Naive thymus-derived CD4-positive, alpha-beta T cell (primary cell): ENCODE data around the gene TEX36. TPM values are rescaled to one million over a fixed set of nuclear protein-coding genes. Genes with fewer than 3 reads are reported as not detected.

Experiments
- ATAC-seq: fragments of 150-1000 bp; cut with Tn5 transposase; 2 replicates; pipeline ENCODE4 v1.10.0; 2021; ENCODE audit warnings: mild to moderate bottlenecking, moderate library complexity
- CTCF ChIA-PET: fragments of 350-600 bp; sonication (Branson Sonifier 250); formaldehyde crosslinking; loops from one replicate; lab custom pipeline; 2021; ENCODE audit warnings: antibody characterized with exemption; lab: Charles Lee
- POLR2A ChIA-PET: fragments of 350-600 bp; sonication (Branson Sonifier 250); formaldehyde crosslinking; loops from one replicate; lab custom pipeline; 2021; ENCODE audit warnings: antibody characterized with exemption, inconsistent platforms; lab: Charles Lee
- DNase-seq, 9 donors: peaks; one replicate each; pipeline versions ENCODE4 v3.0.0 to v3.0.0-alpha.2; 2020 to 2022; ENCODE audit warnings: mixed read lengths in 1 of 9
- H3K27ac ChIP-seq: one replicate; pipeline ENCODE4 v1.7.0; 2013; ENCODE audit warnings: mild to moderate bottlenecking, low read depth, low read length, moderate library complexity
- H3K27me3 ChIP-seq, 2 donors: one replicate each; pipeline ENCODE4 v1.7.0; 2013; ENCODE audit warnings: low read length in 2 of 2, mild to moderate bottlenecking in 2 of 2, moderate library complexity in 2 of 2; ENCODE audit not compliant: control insufficient read depth in 2 of 2, insufficient read depth in 2 of 2
- H3K36me3 ChIP-seq, 3 experiments: 1 replicate in 2 of 3; 2 replicates in 1 of 3; pipeline ENCODE4 v1.7.0; 2013; ENCODE audit warnings: low read length in 3 of 3, mild to moderate bottlenecking in 3 of 3, moderate library complexity in 1 of 3; ENCODE audit not compliant: insufficient read depth in 3 of 3, control insufficient read depth in 2 of 3
- H3K4me1 ChIP-seq, 2 donors: one replicate each; pipeline ENCODE4 v1.7.0; 2013; ENCODE audit warnings: low read length in 2 of 2, mild to moderate bottlenecking in 2 of 2, moderate library complexity in 1 of 2; ENCODE audit not compliant: control insufficient read depth in 2 of 2, insufficient read depth in 2 of 2
- H3K4me3 ChIP-seq: 2 replicates; pipeline ENCODE4 v1.7.0; 2013; ENCODE audit warnings: mild to moderate bottlenecking, low read length
- H3K9me3 ChIP-seq, 3 experiments: 1 replicate in 2 of 3; 2 replicates in 1 of 3; pipeline ENCODE4 v1.7.0; 2013; ENCODE audit warnings: low read length in 3 of 3; ENCODE audit not compliant: control insufficient read depth in 2 of 3
- H3K27ac Mint-ChIP-seq, 9 donors: one replicate each; pipeline ENCODE4 v1.8.0; 2020 to 2022; ENCODE audit warnings: mixed read lengths in 9 of 9, mild to moderate bottlenecking in 8 of 9, moderate library complexity in 5 of 9, inconsistent platforms in 2 of 9
- H3K27me3 Mint-ChIP-seq, 5 donors: one replicate each; pipeline ENCODE4 v1.8.0; 2021 to 2022; ENCODE audit warnings: mixed read lengths in 5 of 5, mild to moderate bottlenecking in 1 of 5
- H3K36me3 Mint-ChIP-seq, 5 donors: one replicate each; pipeline ENCODE4 v1.8.0; 2020 to 2022; ENCODE audit warnings: mixed read lengths in 5 of 5, mild to moderate bottlenecking in 3 of 5, inconsistent platforms in 1 of 5
- H3K4me1 Mint-ChIP-seq, 7 donors: one replicate each; pipeline ENCODE4 v1.8.0; 2020 to 2022; ENCODE audit warnings: mixed read lengths in 7 of 7, mild to moderate bottlenecking in 3 of 7, inconsistent platforms in 1 of 7
- H3K4me3 Mint-ChIP-seq, 10 donors: one replicate each; pipeline ENCODE4 v1.8.0; 2020 to 2022; ENCODE audit warnings: mild to moderate bottlenecking in 10 of 10, mixed read lengths in 10 of 10, moderate library complexity in 6 of 10, inconsistent platforms in 2 of 10
- H3K9me3 Mint-ChIP-seq, 11 donors: one replicate each; pipeline ENCODE4 v1.8.0; 2020 to 2022; ENCODE audit warnings: mixed read lengths in 11 of 11, mild to moderate bottlenecking in 4 of 11, inconsistent platforms in 1 of 11, moderate library complexity in 1 of 11
- intact Hi-C, 2 donors: fragments of 100-400 bp; cut with micrococcal nuclease; formaldehyde crosslinking; loops; one replicate each; pipeline ENCODE4 v1.15.1; 2023
- polyA plus RNA-seq, 2 donors: library from polyadenylated mRNA; unstranded; fragments of 300-500 nt; fragmentation: Illumina TruSeq; gene quantifications; one replicate each; pipeline ENCODE4 v1.2.3, GENCODE V29; 2021
- total RNA-seq, 6 experiments: library from RNA in 5 of 6; stranded (reverse) in 5 of 6; gene quantifications; 1 replicate in 5 of 6; 2 replicates in 1 of 6; pipeline ENCODE4 v1.2.3 and lab custom pipeline; 2021 to 2026

TEX36 gene, protein sequence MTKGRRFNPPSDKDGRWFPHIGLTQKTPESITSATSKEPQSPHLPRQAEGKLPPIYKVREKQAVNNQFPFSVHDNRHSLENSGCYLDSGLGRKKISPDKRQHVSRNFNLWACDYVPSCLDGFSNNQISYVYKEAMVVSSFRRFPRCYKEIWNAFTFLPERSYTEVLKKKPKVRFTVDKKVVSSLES
- total RNA-seq, result not detected
- not detected for polyA plus RNA-seq
- not detected for total RNA-seq (lab: John Stamatoyannopoulos, UW)

GRCh38 chr10:125683063-125683462, at the start of gene TEX36:
TSS of gene TEX36 (minus strand) at chr10:125683163. CDS start at chr10:125682989, 174 bp downstream.
- Histone ChIP-seq H3K4me1 (no peaks in the 10 kb centered on the region), H3K27ac (no peak within 1 kb of the TSS), H3K36me3 (no peaks in the 10 kb centered on the region), H3K27me3 (no peaks in the 10 kb centered on the region), H3K9me3 (peaks cover 0 to 11% (median 0%) of the 10 kb centered on the region in 3 experiments), H3K4me3 (no peak within 1 kb of the TSS)
- peak within 1 kb of the TSS in 1 of 9 donors; percentile 4 for H3K27ac Mint-ChIP-seq
- DNase-seq (no peak), ATAC-seq (no peak)
- H3K9me3 Mint-ChIP-seq, result peaks cover 2 to 15% (median 8%) of the 10 kb centered on the region in 11 donors
- no peak within 1 kb of the TSS for H3K4me3 Mint-ChIP-seq
- H3K4me1 Mint-ChIP-seq, result no peaks in the 10 kb centered on the region
- intact Hi-C loops, result no loop called here
- H3K27me3 Mint-ChIP-seq, result peaks cover 0 to 36% (median 32%) of the 10 kb centered on the region in 5 donors
- ChIA-PET POLR2A (no interaction called here), CTCF (no interaction called here)
- H3K36me3 Mint-ChIP-seq, result peaks cover 0 to 6% (median 0%) of the 10 kb centered on the region in 5 donors

DNA sequence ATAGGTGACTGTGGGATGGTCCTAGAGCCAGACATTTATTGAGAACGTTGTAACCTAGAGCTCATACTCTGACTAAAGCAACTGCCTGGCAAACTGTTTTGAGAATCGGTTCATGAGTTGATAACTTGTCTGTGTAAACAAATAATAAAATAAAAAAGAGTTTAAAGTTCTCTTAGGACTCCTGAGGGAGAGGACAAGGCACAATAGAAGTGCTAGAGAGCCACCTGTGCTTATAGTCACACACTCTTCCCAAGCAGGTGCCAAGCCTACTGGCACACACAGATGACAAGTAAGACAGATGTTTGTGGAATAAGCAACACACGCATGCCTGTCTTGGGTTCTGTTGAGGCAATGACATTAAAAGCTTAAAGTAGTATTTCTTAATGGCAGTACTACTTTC, 44.5 kb upstream of the TEX36 start:
- peaks cover 14 to 74% (median 41%) of the 10 kb centered on the region in 5 donors for H3K36me3 Mint-ChIP-seq
- no peak for ATAC-seq
- Histone ChIP-seq H3K9me3 (no peaks in the 10 kb centered on the region), H3K27me3 (no peaks in the 10 kb centered on the region), H3K4me3 (no peak overlapping the region), H3K36me3 (peaks cover 40 to 84% (median 66%) of the 10 kb centered on the region in 3 experiments), H3K4me1 (no peaks in the 10 kb centered on the region), H3K27ac (no peak overlapping the region)
- no peaks in the 10 kb centered on the region for H3K27me3 Mint-ChIP-seq
- no peaks in the 10 kb centered on the region for H3K9me3 Mint-ChIP-seq
- no peak for DNase-seq
- no peak overlapping the region for H3K4me3 Mint-ChIP-seq
- POLR2A ChIA-PET, result no interaction called here
- intact Hi-C loops, result no loop called here
- peaks cover 3 to 22% (median 17%) of the 10 kb centered on the region in 7 donors for H3K4me1 Mint-ChIP-seq
- CTCF ChIA-PET, result no interaction called here
- no peak overlapping the region for H3K27ac Mint-ChIP-seq

DNA sequence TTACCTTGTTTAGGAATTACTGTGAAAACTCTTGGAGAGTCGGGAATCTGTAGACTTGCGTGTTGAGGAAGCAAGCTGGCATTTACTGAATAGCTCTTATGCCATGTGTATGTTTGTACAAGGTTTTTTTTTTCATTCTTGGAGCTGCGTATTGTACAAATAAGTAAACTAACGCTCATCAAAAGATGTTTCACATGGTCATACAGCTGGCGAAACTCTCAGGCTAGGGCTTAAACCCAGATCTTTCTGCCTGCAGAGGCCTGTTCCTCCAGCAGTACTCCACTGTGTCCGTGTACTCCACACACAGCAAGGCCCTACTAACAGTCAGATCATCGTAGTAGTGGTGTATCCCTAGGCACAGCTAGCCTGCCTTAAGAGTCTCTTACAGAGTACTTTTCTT, 44.0 kb upstream of the TEX36 start:
- peaks cover 11 to 71% (median 38%) of the 10 kb centered on the region in 5 donors for H3K36me3 Mint-ChIP-seq
- DNase-seq (no peak), ATAC-seq (no peak)
- no peaks in the 10 kb centered on the region for H3K9me3 ChIP-seq
- peak overlapping the region in 1 of 9 donors; percentile 14 for H3K27ac Mint-ChIP-seq
- ChIA-PET CTCF (no interaction called here), POLR2A (no interaction called here)
- no peak overlapping the region for H3K4me3 ChIP-seq
- peaks cover 40 to 84% (median 69%) of the 10 kb centered on the region in 3 experiments for H3K36me3 ChIP-seq
- intact Hi-C loops, result no loop called here
- no peaks in the 10 kb centered on the region for H3K9me3 Mint-ChIP-seq
- no peak overlapping the region for H3K27ac ChIP-seq
- no peaks in the 10 kb centered on the region for H3K27me3 Mint-ChIP-seq
- no peak overlapping the region for H3K4me3 Mint-ChIP-seq
- peaks cover 0 to 4% of the 10 kb centered on the region in 2 donors for H3K4me1 ChIP-seq
- peaks cover 6 to 23% (median 17%) of the 10 kb centered on the region in 7 donors for H3K4me1 Mint-ChIP-seq
- H3K27me3 ChIP-seq, result no peaks in the 10 kb centered on the region

DNA sequence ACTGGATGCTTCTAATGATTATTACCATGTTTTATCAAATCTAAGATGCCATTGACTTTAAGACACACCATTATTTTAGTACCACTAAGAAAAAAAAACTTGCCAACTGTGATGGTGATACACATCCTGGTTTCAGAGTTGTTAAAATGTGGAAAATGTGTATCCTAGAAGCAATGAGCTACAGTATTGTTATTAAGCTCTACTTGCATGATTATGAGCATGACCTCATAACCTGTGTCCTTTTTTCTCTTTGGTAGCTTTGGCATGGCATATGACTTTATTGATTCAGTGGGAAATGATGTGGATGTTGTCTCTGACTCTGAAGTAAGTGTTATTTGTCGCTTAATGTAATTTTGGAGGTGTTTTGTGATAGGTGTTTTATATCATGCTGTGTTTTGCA, 39.8 kb upstream of the TEX36 start:
- H3K9me3 Mint-ChIP-seq, result peaks cover 0 to 4% (median 0%) of the 10 kb centered on the region in 11 donors
- intact Hi-C loops, result no loop called here
- Histone ChIP-seq H3K4me3 (no peak overlapping the region), H3K27ac (no peak overlapping the region), H3K36me3 (peaks cover 13 to 63% (median 46%) of the 10 kb centered on the region in 3 experiments), H3K9me3 (no peaks in the 10 kb centered on the region), H3K4me1 (peaks cover 20 to 24% of the 10 kb centered on the region in 2 donors), H3K27me3 (no peaks in the 10 kb centered on the region)
- peaks cover 0 to 3% (median 0%) of the 10 kb centered on the region in 5 donors for H3K27me3 Mint-ChIP-seq
- peak overlapping the region in 3 of 10 donors; percentile 4 to 45 (median 22) for H3K4me3 Mint-ChIP-seq
- DNase-seq, result no peak
- ATAC-seq, result no peak
- POLR2A ChIA-PET, result no interaction called here
- H3K27ac Mint-ChIP-seq, result peak overlapping the region in 1 of 9 donors; percentile 27
- H3K36me3 Mint-ChIP-seq, result peaks cover 11 to 49% (median 29%) of the 10 kb centered on the region in 5 donors
- CTCF ChIA-PET, result no interaction called here
- peaks cover 10 to 51% (median 43%) of the 10 kb centered on the region in 7 donors for H3K4me1 Mint-ChIP-seq

DNA sequence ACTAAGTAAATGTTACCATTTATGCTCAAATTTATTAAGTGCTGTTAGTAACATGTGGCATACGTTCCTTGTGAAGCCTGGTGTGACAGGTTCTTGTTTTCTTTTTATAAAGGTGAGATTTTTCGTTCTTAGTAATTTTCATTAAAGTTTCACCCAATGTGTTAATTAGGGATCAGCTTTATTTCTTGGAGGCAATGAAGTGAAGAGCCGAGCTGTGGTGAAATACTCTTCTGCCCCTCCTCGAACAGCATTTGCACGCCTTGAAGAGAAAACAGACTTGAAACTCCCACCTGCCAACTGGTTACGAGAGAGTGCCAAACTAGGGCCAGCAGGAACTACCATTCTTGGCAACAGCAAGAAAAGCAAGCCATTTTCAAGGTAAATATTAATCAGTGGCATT, 38.1 kb upstream of the TEX36 start:
- intact Hi-C loops, result no loop called here
- POLR2A ChIA-PET, result no interaction called here
- H3K4me1 ChIP-seq, result peaks cover 20 to 24% of the 10 kb centered on the region in 2 donors
- ATAC-seq, result no peak
- H3K4me3 ChIP-seq, result no peak overlapping the region
- peak overlapping the region; percentile 94 for H3K27ac ChIP-seq
- Mint-ChIP-seq H3K4me3 (peak overlapping the region; percentile 61 to 99 (median 83)), H3K27me3 (peaks cover 0 to 3% (median 0%) of the 10 kb centered on the region in 5 donors), H3K36me3 (peaks cover 11 to 35% (median 24%) of the 10 kb centered on the region in 5 donors), H3K9me3 (peaks cover 0 to 10% (median 1%) of the 10 kb centered on the region in 11 donors), H3K4me1 (peaks cover 10 to 51% (median 39%) of the 10 kb centered on the region in 7 donors), H3K27ac (peak overlapping the region in 7 of 9 donors; percentile 19 to 98 (median 32))
- no peaks in the 10 kb centered on the region for H3K9me3 ChIP-seq
- H3K36me3 ChIP-seq, result peaks cover 6 to 45% (median 34%) of the 10 kb centered on the region in 3 experiments
- CTCF ChIA-PET, result no interaction called here
- no peak for DNase-seq
- no peaks in the 10 kb centered on the region for H3K27me3 ChIP-seq

DNA sequence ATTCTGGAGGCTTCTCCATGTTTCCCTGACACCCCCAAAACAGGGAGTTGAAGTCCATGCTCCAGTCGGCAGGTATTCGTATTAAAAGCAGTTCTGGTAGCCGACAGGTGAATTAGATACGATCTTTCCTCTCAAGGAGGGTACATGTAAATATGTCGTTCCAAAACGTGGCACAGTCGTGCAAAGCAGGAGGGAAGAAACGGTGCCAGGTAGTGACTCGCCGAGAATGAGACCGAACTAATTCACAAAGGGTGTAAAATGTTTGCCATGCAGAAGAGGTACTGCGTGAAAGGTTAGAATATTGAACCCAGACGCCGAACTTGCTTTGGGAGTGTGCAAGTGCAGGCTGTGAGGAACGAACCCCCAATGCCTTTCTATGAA, 37.0 kb upstream of the TEX36 start:
- Mint-ChIP-seq H3K27ac (peak overlapping the region; percentile 96 to 99 (median 97)), H3K27me3 (peaks cover 0 to 3% (median 0%) of the 10 kb centered on the region in 5 donors), H3K4me1 (peaks cover 10 to 48% (median 39%) of the 10 kb centered on the region in 7 donors), H3K36me3 (peaks cover 9 to 26% (median 21%) of the 10 kb centered on the region in 5 donors), H3K4me3 (peak overlapping the region; percentile 89 to 99 (median 98)), H3K9me3 (peaks cover 0 to 15% (median 2%) of the 10 kb centered on the region in 11 donors)
- Histone ChIP-seq H3K27ac (peak overlapping the region; percentile 94), H3K4me3 (peak overlapping the region; percentile 90), H3K36me3 (peaks cover 3 to 38% (median 25%) of the 10 kb centered on the region in 3 experiments), H3K9me3 (no peaks in the 10 kb centered on the region), H3K27me3 (no peaks in the 10 kb centered on the region), H3K4me1 (peaks cover 20 to 24% of the 10 kb centered on the region in 2 donors)
- DNase-seq (no peak), ATAC-seq (no peak)
- CTCF ChIA-PET, result no interaction called here
- POLR2A ChIA-PET, result interaction anchor here (1.0 kb wide), 1 partner anchor 103 kb away, joined by 9 read pairs; the partner anchor contains the start of genes BCCIP and UROS
- intact Hi-C loops, result no loop called here
